ENCODE results near the gene GP1BB. TPM values are rescaled to one million over a fixed set of nuclear protein-coding genes. Genes with fewer than 3 reads are reported as not detected.

GP1BB gene
- total and polyA plus RNA-seq, 2 of the 13 experiments (the other 11 are each of a cell fraction or from before 2014, with no cell fraction given): not detected

DNA sequence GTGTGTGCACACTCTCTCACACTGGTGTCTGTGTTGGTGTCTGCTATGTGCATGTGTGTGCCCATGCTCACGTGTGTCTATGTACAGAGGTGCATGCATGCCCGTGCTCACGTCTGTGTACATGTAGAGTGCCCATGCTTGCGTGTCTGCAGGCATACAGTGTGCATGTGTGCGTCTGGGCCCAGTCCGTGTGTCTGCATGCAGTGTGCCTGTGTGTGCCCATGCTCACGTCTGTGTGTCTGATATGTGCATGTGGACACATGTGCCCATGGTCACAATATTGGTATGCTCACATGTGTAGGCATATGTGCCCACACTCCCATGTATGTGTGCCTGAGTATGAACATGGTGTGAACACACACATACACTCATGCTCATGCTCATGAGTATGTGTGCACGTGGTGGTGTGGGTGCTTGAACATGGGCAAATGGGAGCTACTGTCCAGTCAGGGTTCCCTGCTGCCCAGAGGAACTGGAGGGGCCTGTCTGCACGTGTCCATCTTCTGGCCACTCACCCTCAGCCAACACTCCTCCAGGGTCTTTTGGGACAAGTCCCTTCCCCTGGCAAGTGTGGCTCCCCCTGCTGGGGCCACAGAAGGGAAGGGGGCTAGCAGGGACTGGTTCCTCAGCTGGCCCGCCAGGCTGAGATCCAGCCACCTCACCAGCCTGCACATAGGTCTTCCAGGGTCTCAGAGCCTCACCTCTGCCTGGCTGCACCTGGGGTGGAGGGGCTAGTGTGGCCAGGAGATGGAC lies 29.9 kb downstream of the GP1BB start (continued):
- TF ChIP-seq, protein P1, sequence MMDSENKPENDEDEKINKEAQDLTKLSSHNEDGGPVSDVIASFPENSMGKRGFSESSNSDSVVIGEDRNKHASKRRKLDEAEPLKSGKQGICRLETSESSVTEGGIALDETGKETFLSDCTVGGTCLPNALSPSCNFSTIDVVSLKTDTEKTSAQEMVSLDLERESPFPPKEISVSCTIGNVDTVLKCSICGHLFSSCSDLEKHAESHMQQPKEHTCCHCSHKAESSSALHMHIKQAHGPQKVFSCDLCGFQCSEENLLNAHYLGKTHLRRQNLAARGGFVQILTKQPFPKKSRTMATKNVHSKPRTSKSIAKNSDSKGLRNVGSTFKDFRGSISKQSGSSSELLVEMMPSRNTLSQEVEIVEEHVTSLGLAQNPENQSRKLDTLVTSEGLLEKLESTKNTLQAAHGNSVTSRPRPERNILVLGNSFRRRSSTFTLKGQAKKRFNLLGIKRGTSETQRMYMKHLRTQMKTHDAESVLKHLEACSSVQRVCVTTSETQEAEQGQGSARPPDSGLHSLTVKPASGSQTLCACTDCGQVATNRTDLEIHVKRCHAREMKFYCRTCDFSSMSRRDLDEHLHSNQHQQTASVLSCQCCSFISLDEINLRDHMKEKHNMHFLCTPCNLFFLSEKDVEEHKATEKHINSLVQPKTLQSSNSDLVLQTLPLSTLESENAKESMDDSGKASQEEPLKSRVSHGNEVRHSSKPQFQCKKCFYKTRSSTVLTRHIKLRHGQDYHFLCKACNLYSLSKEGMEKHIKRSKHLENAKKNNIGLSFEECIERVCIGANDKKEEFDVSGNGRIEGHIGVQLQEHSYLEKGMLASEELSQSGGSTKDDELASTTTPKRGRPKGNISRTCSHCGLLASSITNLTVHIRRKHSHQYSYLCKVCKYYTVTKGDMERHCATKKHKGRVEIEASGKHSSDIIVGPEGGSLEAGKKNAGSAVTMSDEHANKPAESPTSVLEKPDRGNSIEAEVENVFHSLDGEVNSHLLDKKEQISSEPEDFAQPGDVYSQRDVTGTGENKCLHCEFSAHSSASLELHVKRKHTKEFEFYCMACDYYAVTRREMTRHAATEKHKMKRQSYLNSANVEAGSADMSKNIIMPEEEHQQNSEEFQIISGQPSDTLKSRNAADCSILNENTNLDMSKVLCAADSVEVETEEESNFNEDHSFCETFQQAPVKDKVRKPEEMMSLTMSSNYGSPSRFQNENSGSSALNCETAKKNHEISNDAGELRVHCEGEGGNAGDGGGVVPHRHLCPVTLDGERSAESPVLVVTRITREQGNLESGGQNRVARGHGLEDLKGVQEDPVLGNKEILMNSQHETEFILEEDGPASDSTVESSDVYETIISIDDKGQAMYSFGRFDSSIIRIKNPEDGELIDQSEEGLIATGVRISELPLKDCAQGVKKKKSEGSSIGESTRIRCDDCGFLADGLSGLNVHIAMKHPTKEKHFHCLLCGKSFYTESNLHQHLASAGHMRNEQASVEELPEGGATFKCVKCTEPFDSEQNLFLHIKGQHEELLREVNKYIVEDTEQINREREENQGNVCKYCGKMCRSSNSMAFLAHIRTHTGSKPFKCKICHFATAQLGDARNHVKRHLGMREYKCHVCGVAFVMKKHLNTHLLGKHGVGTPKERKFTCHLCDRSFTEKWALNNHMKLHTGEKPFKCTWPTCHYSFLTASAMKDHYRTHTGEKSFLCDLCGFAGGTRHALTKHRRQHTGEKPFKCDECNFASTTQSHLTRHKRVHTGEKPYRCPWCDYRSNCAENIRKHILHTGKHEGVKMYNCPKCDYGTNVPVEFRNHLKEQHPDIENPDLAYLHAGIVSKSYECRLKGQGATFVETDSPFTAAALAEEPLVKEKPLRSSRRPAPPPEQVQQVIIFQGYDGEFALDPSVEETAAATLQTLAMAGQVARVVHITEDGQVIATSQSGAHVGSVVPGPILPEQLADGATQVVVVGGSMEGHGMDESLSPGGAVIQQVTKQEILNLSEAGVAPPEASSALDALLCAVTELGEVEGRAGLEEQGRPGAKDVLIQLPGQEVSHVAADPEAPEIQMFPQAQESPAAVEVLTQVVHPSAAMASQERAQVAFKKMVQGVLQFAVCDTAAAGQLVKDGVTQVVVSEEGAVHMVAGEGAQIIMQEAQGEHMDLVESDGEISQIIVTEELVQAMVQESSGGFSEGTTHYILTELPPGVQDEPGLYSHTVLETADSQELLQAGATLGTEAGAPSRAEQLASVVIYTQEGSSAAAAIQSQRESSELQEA (CRISPR knock-in tag; IDR thresholded peaks at IDR 0.05; ENCODE audit: not compliant biosample characterization): no peak
- TF ChIP-seq, protein P2, sequence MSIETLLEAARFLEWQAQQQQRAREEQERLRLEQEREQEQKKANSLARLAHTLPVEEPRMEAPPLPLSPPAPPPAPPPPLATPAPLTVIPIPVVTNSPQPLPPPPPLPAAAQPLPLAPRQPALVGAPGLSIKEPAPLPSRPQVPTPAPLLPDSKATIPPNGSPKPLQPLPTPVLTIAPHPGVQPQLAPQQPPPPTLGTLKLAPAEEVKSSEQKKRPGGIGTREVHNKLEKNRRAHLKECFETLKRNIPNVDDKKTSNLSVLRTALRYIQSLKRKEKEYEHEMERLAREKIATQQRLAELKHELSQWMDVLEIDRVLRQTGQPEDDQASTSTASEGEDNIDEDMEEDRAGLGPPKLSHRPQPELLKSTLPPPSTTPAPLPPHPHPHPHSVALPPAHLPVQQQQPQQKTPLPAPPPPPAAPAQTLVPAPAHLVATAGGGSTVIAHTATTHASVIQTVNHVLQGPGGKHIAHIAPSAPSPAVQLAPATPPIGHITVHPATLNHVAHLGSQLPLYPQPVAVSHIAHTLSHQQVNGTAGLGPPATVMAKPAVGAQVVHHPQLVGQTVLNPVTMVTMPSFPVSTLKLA (IDR thresholded peaks at IDR 0.05): peak; percentile 81
- TF ChIP-seq ZBTB38 (CRISPR knock-in tag; IDR thresholded peaks at IDR 0.05): no peak
- TF ChIP-seq, protein P3, sequence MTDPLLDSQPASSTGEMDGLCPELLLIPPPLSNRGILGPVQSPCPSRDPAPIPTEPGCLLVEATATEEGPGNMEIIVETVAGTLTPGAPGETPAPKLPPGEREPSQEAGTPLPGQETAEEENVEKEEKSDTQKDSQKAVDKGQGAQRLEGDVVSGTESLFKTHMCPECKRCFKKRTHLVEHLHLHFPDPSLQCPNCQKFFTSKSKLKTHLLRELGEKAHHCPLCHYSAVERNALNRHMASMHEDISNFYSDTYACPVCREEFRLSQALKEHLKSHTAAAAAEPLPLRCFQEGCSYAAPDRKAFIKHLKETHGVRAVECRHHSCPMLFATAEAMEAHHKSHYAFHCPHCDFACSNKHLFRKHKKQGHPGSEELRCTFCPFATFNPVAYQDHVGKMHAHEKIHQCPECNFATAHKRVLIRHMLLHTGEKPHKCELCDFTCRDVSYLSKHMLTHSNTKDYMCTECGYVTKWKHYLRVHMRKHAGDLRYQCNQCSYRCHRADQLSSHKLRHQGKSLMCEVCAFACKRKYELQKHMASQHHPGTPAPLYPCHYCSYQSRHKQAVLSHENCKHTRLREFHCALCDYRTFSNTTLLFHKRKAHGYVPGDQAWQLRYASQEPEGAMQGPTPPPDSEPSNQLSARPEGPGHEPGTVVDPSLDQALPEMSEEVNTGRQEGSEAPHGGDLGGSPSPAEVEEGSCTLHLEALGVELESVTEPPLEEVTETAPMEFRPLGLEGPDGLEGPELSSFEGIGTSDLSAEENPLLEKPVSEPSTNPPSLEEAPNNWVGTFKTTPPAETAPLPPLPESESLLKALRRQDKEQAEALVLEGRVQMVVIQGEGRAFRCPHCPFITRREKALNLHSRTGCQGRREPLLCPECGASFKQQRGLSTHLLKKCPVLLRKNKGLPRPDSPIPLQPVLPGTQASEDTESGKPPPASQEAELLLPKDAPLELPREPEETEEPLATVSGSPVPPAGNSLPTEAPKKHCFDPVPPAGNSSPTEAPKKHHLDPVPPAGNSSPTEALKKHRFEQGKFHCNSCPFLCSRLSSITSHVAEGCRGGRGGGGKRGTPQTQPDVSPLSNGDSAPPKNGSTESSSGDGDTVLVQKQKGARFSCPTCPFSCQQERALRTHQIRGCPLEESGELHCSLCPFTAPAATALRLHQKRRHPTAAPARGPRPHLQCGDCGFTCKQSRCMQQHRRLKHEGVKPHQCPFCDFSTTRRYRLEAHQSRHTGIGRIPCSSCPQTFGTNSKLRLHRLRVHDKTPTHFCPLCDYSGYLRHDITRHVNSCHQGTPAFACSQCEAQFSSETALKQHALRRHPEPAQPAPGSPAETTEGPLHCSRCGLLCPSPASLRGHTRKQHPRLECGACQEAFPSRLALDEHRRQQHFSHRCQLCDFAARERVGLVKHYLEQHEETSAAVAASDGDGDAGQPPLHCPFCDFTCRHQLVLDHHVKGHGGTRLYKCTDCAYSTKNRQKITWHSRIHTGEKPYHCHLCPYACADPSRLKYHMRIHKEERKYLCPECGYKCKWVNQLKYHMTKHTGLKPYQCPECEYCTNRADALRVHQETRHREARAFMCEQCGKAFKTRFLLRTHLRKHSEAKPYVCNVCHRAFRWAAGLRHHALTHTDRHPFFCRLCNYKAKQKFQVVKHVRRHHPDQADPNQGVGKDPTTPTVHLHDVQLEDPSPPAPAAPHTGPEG (CRISPR knock-in tag; IDR thresholded peaks at IDR 0.05): no peak

Measured in HepG2 (cell line).